ENCODE measurements around the gene LCN6.
"Not testable (repeated sequence)": the region's sequence is repeated elsewhere in the genome, so short reads cannot be mapped to it uniquely, and the experiment has no call there.

The LCN6 gene
- total RNA-seq, result 0 reads per million in 2 donors

GRCh38 chr9:136748201-136748600 lies at the start of gene LCN6:
LCN6 (minus strand) TSS chr9:136748525; CDS start chr9:136748483, 42 bp downstream.
- no peak for DNase-seq

- DNase-seq, result not testable (repeated sequence)
Measured at GRCh38 chr9:136796775-136797347, 48.5 kb upstream of the LCN6 start.

GRCh38 chr9:136796238-136796774 lies 48.0 kb upstream of the LCN6 start, which contains the start of gene CCDC183:
CCDC183 (plus strand) TSS chr9:136796338; CDS start chr9:136796398, 60 bp downstream.
- DNase-seq, result no peak

- DNase-seq, result no peak
Measured at GRCh38 chr9:136795000-136795348, 46.6 kb upstream of the LCN6 start.

GRCh38 chr9:136794281-136794999 lies 46.1 kb upstream of the LCN6 start:
- DNase-seq, result no peak

GRCh38 chr9:136793086-136793946 lies 45.0 kb upstream of the LCN6 start:
- no peak for DNase-seq

- no peak for DNase-seq
Measured at GRCh38 chr9:136792321-136793085, 44.2 kb upstream of the LCN6 start.

- DNase-seq, result peak; percentile 61
Measured at GRCh38 chr9:136791516-136792276, 43.4 kb upstream of the LCN6 start.

- DNase-seq, result peak; percentile 100
Measured at GRCh38 chr9:136790640-136791515, 42.6 kb upstream of the LCN6 start, which contains the start of gene TMEM141. TMEM141 (plus strand) TSS chr9:136791344; CDS start chr9:136791371, 27 bp downstream.

GRCh38 chr9:136789523-136789937 lies 41.2 kb upstream of the LCN6 start:
- no peak for DNase-seq

- DNase-seq, result not testable (repeated sequence)
Measured at GRCh38 chr9:136788644-136789522, 40.6 kb upstream of the LCN6 start.

GRCh38 chr9:136787690-136788400 lies 39.5 kb upstream of the LCN6 start:
- peak; percentile 56 for DNase-seq

- DNase-seq, result not testable (repeated sequence)
Measured at GRCh38 chr9:136786983-136787382, 38.7 kb upstream of the LCN6 start.

GRCh38 chr9:136786451-136786850 lies 38.1 kb upstream of the LCN6 start:
- no peak for DNase-seq

- not testable (repeated sequence) for DNase-seq
Measured at GRCh38 chr9:136785565-136786355, 37.4 kb upstream of the LCN6 start.

- no peak for DNase-seq
Measured at GRCh38 chr9:136784997-136785361, 36.7 kb upstream of the LCN6 start.

GRCh38 chr9:136784249-136784996 lies 36.1 kb upstream of the LCN6 start:
- DNase-seq, result no peak
